H1 (cell line): ENCODE data around the gene C6orf62.

Experiments
- ASH2L ChIP-seq: fragments of 200-600, 300-600 bp; sonication (generic); IDR thresholded peaks from one replicate; pipeline ENCODE4 v1.7.1; 2017; ENCODE audit warnings: low read length
- CHD1 ChIP-seq: IDR thresholded peaks from 2 replicates; pipeline ENCODE4 v1.6.1; 2012; ENCODE audit warnings: low read depth, low read length, improper control_type of control experiment
- CREB1 ChIP-seq: IDR thresholded peaks from 2 replicates; pipeline ENCODE4 v1.6.1; 2012; ENCODE audit warnings: inconsistent platforms
- POLR2A ChIP-seq, 2 experiments: IDR thresholded peaks; 1 replicate in 1 of 2; 2 replicates in 1 of 2; pipeline ENCODE4 v1.6.1; 2011; ENCODE audit warnings: low read depth in 2 of 2, low read length in 2 of 2, mild to moderate bottlenecking in 2 of 2; ENCODE audit errors: control extremely low read depth in 1 of 2
- RAD21 ChIP-seq, 2 experiments: IDR thresholded peaks in 1 of 2; conservative IDR thresholded peaks in 1 of 2; 2 replicates each; pipeline ENCODE4 v1.6.1; 2011; ENCODE audit warnings: low read depth in 2 of 2, low read length in 2 of 2, improper control_type of control experiment in 1 of 2, inconsistent platforms in 1 of 2, mild to moderate bottlenecking in 1 of 2, moderate library complexity in 1 of 2
- RBBP5 ChIP-seq: IDR thresholded peaks from 2 replicates; pipeline ENCODE4 v1.7.1; 2012; ENCODE audit warnings: low read depth, mild to moderate bottlenecking, inconsistent platforms, low read length, moderate library complexity, borderline replicate concordance
- TF ChIP-seq, protein P1 (sequence below), 3 experiments: IDR thresholded peaks; 1 replicate in 2 of 3; 2 replicates in 1 of 3; pipeline versions ENCODE4 v1.5.1 to v1.6.1; 2011; ENCODE audit warnings: low read length in 3 of 3, mild to moderate bottlenecking in 3 of 3, inconsistent platforms in 2 of 3, low read depth in 1 of 3, moderate library complexity in 1 of 3; ENCODE audit not compliant: insufficient read depth in 1 of 3; ENCODE audit errors: control extremely low read depth in 1 of 3
- TF ChIP-seq, protein P2 (sequence below): IDR thresholded peaks from 2 replicates; pipeline ENCODE4 v1.6.1; 2012; ENCODE audit warnings: inconsistent platforms
- TF ChIP-seq, protein P3 (sequence below): IDR thresholded peaks from 2 replicates; pipeline ENCODE4 v1.6.1; 2012; ENCODE audit warnings: low read length, inconsistent platforms

DNA sequence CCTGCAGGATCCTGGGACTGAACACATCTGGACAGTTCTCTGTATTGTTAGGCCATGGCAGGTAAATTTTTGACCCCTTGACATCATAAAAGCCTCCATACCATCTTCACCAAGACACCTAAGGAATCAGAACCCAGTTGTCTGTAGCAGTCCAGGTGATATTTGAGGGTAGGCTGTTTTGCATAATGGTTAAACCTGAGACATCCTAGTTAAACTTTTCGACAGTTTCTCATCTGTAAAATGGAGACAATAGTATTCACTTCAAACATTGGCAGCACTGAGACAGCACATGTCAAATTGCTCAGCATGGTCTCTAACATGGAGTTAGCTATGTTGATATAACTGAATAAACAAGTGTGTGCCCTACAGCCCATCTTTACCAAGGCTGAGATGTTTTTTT, 24.8 kb downstream of the C6orf62 start:
- TF ChIP-seq RBBP5 (no peak), CREB1 (no peak), POLR2A (IDR thresholded peaks at IDR 0.05; ENCODE audit: control extremely low read depth in 1 of 2, low read depth in 2 of 2, low read length in 2 of 2) (no peak), ASH2L (no peak), CHD1 (no peak), RAD21 (IDR thresholded peaks at IDR 0.05 in 1 of 2, conservative IDR thresholded peaks at IDR 0.05 in 1 of 2; ENCODE audit: low read depth in 2 of 2, low read length in 2 of 2) (no peak)
- TF ChIP-seq, protein P1, sequence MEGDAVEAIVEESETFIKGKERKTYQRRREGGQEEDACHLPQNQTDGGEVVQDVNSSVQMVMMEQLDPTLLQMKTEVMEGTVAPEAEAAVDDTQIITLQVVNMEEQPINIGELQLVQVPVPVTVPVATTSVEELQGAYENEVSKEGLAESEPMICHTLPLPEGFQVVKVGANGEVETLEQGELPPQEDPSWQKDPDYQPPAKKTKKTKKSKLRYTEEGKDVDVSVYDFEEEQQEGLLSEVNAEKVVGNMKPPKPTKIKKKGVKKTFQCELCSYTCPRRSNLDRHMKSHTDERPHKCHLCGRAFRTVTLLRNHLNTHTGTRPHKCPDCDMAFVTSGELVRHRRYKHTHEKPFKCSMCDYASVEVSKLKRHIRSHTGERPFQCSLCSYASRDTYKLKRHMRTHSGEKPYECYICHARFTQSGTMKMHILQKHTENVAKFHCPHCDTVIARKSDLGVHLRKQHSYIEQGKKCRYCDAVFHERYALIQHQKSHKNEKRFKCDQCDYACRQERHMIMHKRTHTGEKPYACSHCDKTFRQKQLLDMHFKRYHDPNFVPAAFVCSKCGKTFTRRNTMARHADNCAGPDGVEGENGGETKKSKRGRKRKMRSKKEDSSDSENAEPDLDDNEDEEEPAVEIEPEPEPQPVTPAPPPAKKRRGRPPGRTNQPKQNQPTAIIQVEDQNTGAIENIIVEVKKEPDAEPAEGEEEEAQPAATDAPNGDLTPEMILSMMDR (IDR thresholded peaks at IDR 0.05; ENCODE audit: control extremely low read depth in 1 of 3, insufficient read depth in 1 of 3, low read depth in 1 of 3, low read length in 3 of 3): no peak
- TF ChIP-seq, protein P2, sequence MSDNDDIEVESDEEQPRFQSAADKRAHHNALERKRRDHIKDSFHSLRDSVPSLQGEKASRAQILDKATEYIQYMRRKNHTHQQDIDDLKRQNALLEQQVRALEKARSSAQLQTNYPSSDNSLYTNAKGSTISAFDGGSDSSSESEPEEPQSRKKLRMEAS: no peak
- TF ChIP-seq, protein P3, sequence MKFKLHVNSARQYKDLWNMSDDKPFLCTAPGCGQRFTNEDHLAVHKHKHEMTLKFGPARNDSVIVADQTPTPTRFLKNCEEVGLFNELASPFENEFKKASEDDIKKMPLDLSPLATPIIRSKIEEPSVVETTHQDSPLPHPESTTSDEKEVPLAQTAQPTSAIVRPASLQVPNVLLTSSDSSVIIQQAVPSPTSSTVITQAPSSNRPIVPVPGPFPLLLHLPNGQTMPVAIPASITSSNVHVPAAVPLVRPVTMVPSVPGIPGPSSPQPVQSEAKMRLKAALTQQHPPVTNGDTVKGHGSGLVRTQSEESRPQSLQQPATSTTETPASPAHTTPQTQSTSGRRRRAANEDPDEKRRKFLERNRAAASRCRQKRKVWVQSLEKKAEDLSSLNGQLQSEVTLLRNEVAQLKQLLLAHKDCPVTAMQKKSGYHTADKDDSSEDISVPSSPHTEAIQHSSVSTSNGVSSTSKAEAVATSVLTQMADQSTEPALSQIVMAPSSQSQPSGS: no peak
